Activated T-cell treated with anti-CD3 and anti-CD28 coated beads, Interleukin-2, amount 50 U/mL, for 24 hours (primary cell): ENCODE results near the gene ACOX1.

Experiments
- DNase-seq: peaks from one replicate; pipeline ENCODE4 v3.0.0-alpha.2; 2020
- H3K27ac Mint-ChIP-seq: 2 replicates; pipeline ENCODE4 v1.8.0; 2020; ENCODE audit warnings: mild to moderate bottlenecking, mixed read lengths
- H3K27me3 Mint-ChIP-seq: 2 replicates; pipeline ENCODE4 v1.8.0; 2020; ENCODE audit warnings: mixed read lengths
- H3K36me3 Mint-ChIP-seq: 2 replicates; pipeline ENCODE4 v1.8.0; 2020; ENCODE audit warnings: low read depth, mixed read lengths
- H3K4me1 Mint-ChIP-seq: 2 replicates; pipeline ENCODE4 v1.8.0; 2020; ENCODE audit warnings: low read depth, mixed read lengths
- H3K4me3 Mint-ChIP-seq: 2 replicates; pipeline ENCODE4 v1.8.0; 2020; ENCODE audit warnings: mild to moderate bottlenecking, moderate library complexity, mixed read lengths
- H3K9me3 Mint-ChIP-seq: 2 replicates; pipeline ENCODE4 v1.8.0; 2020; ENCODE audit warnings: mixed read lengths

ACOX1 gene

GRCh38 chr17:76014100-76014924, 35.3 kb upstream of the ACOX1 start:
- no peak overlapping the region for H3K4me3 Mint-ChIP-seq
- no peak overlapping the region for H3K27ac Mint-ChIP-seq
- H3K9me3 Mint-ChIP-seq, result no peaks in the 10 kb centered on the region
- peaks cover 6% of the 10 kb centered on the region for H3K4me1 Mint-ChIP-seq
- H3K36me3 Mint-ChIP-seq, result no peaks in the 10 kb centered on the region
- H3K27me3 Mint-ChIP-seq, result no peaks in the 10 kb centered on the region
- DNase-seq, result peak; percentile 85

GRCh38 chr17:76013377-76013932, 34.5 kb upstream of the ACOX1 start:
- H3K9me3 Mint-ChIP-seq, result no peaks in the 10 kb centered on the region
- no peak overlapping the region for H3K4me3 Mint-ChIP-seq
- H3K36me3 Mint-ChIP-seq, result no peaks in the 10 kb centered on the region
- no peak for DNase-seq
- peaks cover 6% of the 10 kb centered on the region for H3K4me1 Mint-ChIP-seq
- H3K27ac Mint-ChIP-seq, result no peak overlapping the region
- H3K27me3 Mint-ChIP-seq, result no peaks in the 10 kb centered on the region

DNA sequence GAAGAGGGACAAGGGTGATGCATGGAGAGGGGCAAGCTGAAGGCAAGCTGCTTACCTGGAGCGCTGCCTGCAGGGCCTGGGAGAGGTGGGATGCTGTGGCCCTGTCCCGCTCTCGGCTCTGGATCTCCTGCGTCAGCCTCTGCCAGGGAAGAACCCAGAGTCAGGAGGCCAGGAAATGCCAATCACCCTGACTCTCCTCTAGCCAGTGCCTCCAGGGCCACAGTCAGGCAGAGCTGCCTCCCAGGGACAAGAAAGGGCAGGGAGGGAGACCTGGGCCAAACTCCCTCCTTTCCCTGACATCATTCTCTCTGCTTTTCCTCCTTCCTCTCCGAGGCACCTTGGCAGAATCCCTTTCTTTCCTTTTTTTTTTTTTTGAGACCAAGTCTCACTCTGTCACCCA, 33.0 kb upstream of the ACOX1 start:
- Mint-ChIP-seq H3K27ac (no peak overlapping the region), H3K9me3 (no peaks in the 10 kb centered on the region), H3K36me3 (no peaks in the 10 kb centered on the region), H3K4me1 (peaks cover 6% of the 10 kb centered on the region), H3K27me3 (no peaks in the 10 kb centered on the region), H3K4me3 (no peak overlapping the region)
- DNase-seq, result no peak

- Mint-ChIP-seq H3K4me1 (peaks cover 6% of the 10 kb centered on the region), H3K9me3 (no peaks in the 10 kb centered on the region)
These were observed 31.1 kb upstream of the ACOX1 start for GRCh38 chr17:76009969-76010661.

GRCh38 chr17:76009447-76009846, 30.5 kb upstream of the ACOX1 start:
- no peak for DNase-seq
- no peaks in the 10 kb centered on the region for H3K27me3 Mint-ChIP-seq
- peaks cover 6% of the 10 kb centered on the region for H3K4me1 Mint-ChIP-seq
- no peak overlapping the region for H3K27ac Mint-ChIP-seq
- no peak overlapping the region for H3K4me3 Mint-ChIP-seq
- no peaks in the 10 kb centered on the region for H3K9me3 Mint-ChIP-seq
- H3K36me3 Mint-ChIP-seq, result peaks cover 8% of the 10 kb centered on the region

More at GRCh38 chr17:76009969-76010661, 31.1 kb upstream of the ACOX1 start:
- H3K4me3 Mint-ChIP-seq, result no peak overlapping the region
- no peaks in the 10 kb centered on the region for H3K27me3 Mint-ChIP-seq
- no peak for DNase-seq
- peaks cover 7% of the 10 kb centered on the region for H3K36me3 Mint-ChIP-seq
- no peak overlapping the region for H3K27ac Mint-ChIP-seq

GRCh38 chr17:76008630-76009425, 29.9 kb upstream of the ACOX1 start:
- Mint-ChIP-seq H3K36me3 (peaks cover 8% of the 10 kb centered on the region), H3K27me3 (no peaks in the 10 kb centered on the region), H3K27ac (no peak overlapping the region), H3K4me1 (peaks cover under 1% of the 10 kb centered on the region), H3K4me3 (no peak overlapping the region), H3K9me3 (no peaks in the 10 kb centered on the region)
- DNase-seq, result no peak

GRCh38 chr17:76008208-76008607, 29.2 kb upstream of the ACOX1 start:
- Mint-ChIP-seq H3K27ac (no peak overlapping the region), H3K36me3 (peaks cover 8% of the 10 kb centered on the region), H3K4me3 (no peak overlapping the region), H3K9me3 (no peaks in the 10 kb centered on the region), H3K4me1 (no peaks in the 10 kb centered on the region), H3K27me3 (no peaks in the 10 kb centered on the region)
- DNase-seq, result no peak

GRCh38 chr17:76007850-76008165, 28.8 kb upstream of the ACOX1 start:
- DNase-seq, result no peak
- Mint-ChIP-seq H3K4me3 (no peak overlapping the region), H3K36me3 (peaks cover 8% of the 10 kb centered on the region), H3K27ac (no peak overlapping the region), H3K4me1 (no peaks in the 10 kb centered on the region), H3K27me3 (no peaks in the 10 kb centered on the region), H3K9me3 (no peaks in the 10 kb centered on the region)

GRCh38 chr17:76007131-76007849, 28.3 kb upstream of the ACOX1 start:
- Mint-ChIP-seq H3K27me3 (no peaks in the 10 kb centered on the region), H3K36me3 (peaks cover 8% of the 10 kb centered on the region), H3K4me3 (no peak overlapping the region), H3K27ac (no peak overlapping the region), H3K9me3 (no peaks in the 10 kb centered on the region), H3K4me1 (no peaks in the 10 kb centered on the region)
- no peak for DNase-seq

- Mint-ChIP-seq H3K4me3 (no peak overlapping the region), H3K27me3 (no peaks in the 10 kb centered on the region), H3K27ac (peak overlapping the region; percentile 45), H3K36me3 (peaks cover 8% of the 10 kb centered on the region), H3K9me3 (no peaks in the 10 kb centered on the region), H3K4me1 (no peaks in the 10 kb centered on the region)
- DNase-seq, result peak; percentile 84
These were observed 26.5 kb upstream of the ACOX1 start for GRCh38 chr17:76005263-76006149.

DNA sequence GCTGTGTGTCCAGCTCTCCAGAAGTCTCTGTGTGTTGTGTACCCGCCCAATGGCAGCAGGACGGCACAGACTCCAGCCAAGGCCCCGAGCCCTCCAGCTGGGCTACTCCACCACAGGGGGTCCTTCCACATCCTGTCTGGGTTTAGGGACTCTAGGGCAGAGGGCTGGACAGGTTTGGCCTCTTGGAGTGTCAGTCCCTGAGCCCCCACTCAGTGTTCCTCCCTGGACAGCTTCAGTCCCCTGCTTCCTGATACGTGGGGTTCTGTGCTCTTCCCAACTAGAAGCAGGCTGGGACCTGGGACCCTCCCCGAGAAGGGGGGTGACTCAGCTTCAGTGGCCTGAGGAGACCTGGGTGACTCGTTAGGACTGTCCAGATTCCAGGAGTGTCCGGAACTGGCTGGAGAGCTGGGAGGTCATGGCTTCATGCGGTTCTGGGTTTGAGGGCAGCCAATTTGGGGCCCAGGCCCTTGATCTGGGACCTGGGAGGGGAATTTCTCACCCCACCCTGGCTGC, 25.8 kb upstream of the ACOX1 start:
- Mint-ChIP-seq H3K9me3 (no peaks in the 10 kb centered on the region), H3K27ac (no peak overlapping the region), H3K36me3 (peaks cover 8% of the 10 kb centered on the region), H3K27me3 (no peaks in the 10 kb centered on the region), H3K4me1 (no peaks in the 10 kb centered on the region), H3K4me3 (no peak overlapping the region)
- no peak for DNase-seq

DNA sequence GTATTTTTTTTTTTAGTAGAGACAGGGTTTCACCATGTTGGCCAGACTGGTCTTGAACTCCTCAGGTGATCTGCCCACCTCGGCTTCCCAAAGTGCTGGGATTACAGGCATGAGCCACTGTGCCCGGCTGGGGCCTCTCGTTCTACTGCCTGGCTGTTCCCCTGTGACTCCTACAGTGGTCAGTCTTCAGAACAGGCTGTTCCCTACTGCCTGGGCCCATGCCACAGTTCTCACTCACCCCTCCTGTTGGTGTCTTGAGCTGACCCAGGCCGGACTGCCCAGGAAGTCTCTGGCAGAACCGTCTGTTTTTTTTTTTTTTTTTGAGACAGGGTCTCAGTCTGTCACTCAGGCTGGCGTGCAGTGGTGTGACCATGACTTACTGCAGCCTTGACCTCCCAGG, 24.9 kb upstream of the ACOX1 start:
- Mint-ChIP-seq H3K27ac (no peak overlapping the region), H3K4me3 (no peak overlapping the region), H3K9me3 (no peaks in the 10 kb centered on the region), H3K36me3 (peaks cover 8% of the 10 kb centered on the region), H3K27me3 (no peaks in the 10 kb centered on the region), H3K4me1 (no peaks in the 10 kb centered on the region)
- no peak for DNase-seq

- Mint-ChIP-seq H3K4me3 (no peak overlapping the region), H3K9me3 (no peaks in the 10 kb centered on the region), H3K27ac (no peak overlapping the region), H3K27me3 (no peaks in the 10 kb centered on the region), H3K36me3 (peaks cover 8% of the 10 kb centered on the region), H3K4me1 (peaks cover 7% of the 10 kb centered on the region)
- DNase-seq, result no peak
These were observed 23.1 kb upstream of the ACOX1 start for GRCh38 chr17:76002100-76002499.
